Pancreas (tissue), 10 donors: ENCODE data around the gene AQP2. TPM values are rescaled to one million over a fixed set of nuclear protein-coding genes. Genes with fewer than 3 reads are reported as not detected.

Source experiments
- ATAC-seq, 4 donors: fragments of 200-7000 bp; cut with Tn5 transposase; one replicate each; pipeline versions ENCODE4 v1.8.0 to v1.9.1; 2020; ENCODE audit warnings: mild to moderate bottlenecking in 4 of 4, moderate library complexity in 4 of 4
- DNase-seq, 6 donors: peaks; one replicate each; pipeline ENCODE4 v3.0.0-alpha.2; 2020
- FAIRE-seq: peaks from 2 replicates; lab custom pipeline; 2012; peaks lifted over from hg19 to GRCh38; lab: Jason Lieb, UNC
- H3K27ac ChIP-seq, 4 donors: fragments of 200-600 bp; sonication (generic); 1 replicate in 3 of 4; 2 replicates in 1 of 4; pipeline versions ENCODE4 v1.5.0 to v1.8.0; 2020
- H3K27me3 ChIP-seq, 4 donors: fragments of 200-600 bp; one replicate each; pipeline ENCODE4 v1.8.0; 2021
- H3K36me3 ChIP-seq, 3 donors: fragments of 200-600 bp; sonication (generic) in 1 of 3; one replicate each; pipeline versions ENCODE4 v1.5.0 to v1.8.0; 2020 to 2021
- H3K4me1 ChIP-seq, 3 donors: fragments of 200-600 bp; one replicate each; pipeline ENCODE4 v1.8.0; 2021
- H3K4me3 ChIP-seq, 4 donors: fragments of 200-600 bp; sonication (generic) in 2 of 4; one replicate each; pipeline versions ENCODE4 v1.5.0 to v1.8.0; 2020 to 2021
- H3K9me3 ChIP-seq, 4 donors: fragments of 200-600 bp; one replicate each; pipeline ENCODE4 v1.8.0; 2021
- WGBS, 2 donors: extraction: QIAGEN DNeasy Blood & Tissue Kit; methylation state at CpG; one replicate each; pipeline ENCODE4 v1.1.7; 2013; 5-methylcytosine and 5-hydroxymethylcytosine counted together
- intact Hi-C, 3 donors: fragments of 100-400 bp; cut with DNase I; formaldehyde crosslinking; loops; one replicate each; pipeline versions ENCODE4 v1.11.1 to v1.14.2; 2022
- polyA plus RNA-seq, 2 donors: library from polyadenylated mRNA; stranded (reverse); fragments of 200-250 nt; gene quantifications; one replicate each; pipeline ENCODE4 v1.2.3, GENCODE V29; 2013
- total RNA-seq, 6 donors: library from RNA; stranded (reverse); fragmentation: NEBNext Ultra II Directional in 4 of 6; extraction: Animal tissue kit (Norgen Biotek cat#: 25700) in 4 of 6; gene quantifications; one replicate each; pipeline versions ENCODE4 v1.2.1 to v1.2.4, GENCODE V29; 2021 to 2023
- TF ChIP-seq, protein P1 (sequence below), 4 donors: fragments of 200-600 bp; sonication (generic) in 3 of 4; IDR thresholded peaks; one replicate each; pipeline versions ENCODE4 v1.5.0 to v1.8.0; 2021; ENCODE audit warnings: antibody characterized with exemption in 4 of 4
- donor health status: healthy with polysubstance abuse.
- donor health status: DM: no; HTN: no; CAD: no; lungs with moderate emphysema.
- donor health status: DM: no; HTN: no; CAD: no.
- donor health status: control.
- donor health status: control.
- donor health status: Bipolar disorder and iron deficiency.
- donor health status: DM: yes; HTN: yes; CAD: no.
- donor health status: DM: no; HTN: no; CAD: no.
- donor health status: DM: no; HTN: no; CAD: no.
- donor health status: DM: yes; HTN: yes; CAD: no.

AQP2 gene
- total and polyA plus RNA-seq, 8 donors = 0.06 to 0.31 (median 0.12) TPM; not detected in 5

GRCh38 chr12:49951411-49952240 is 1.1 kb downstream of the AQP2 start:
- Histone ChIP-seq H3K27ac (no peak overlapping the region), H3K4me1 (no peaks in the 10 kb centered on the region), H3K27me3 (no peaks in the 10 kb centered on the region), H3K4me3 (no peak overlapping the region), H3K9me3 (no peaks in the 10 kb centered on the region), H3K36me3 (no peaks in the 10 kb centered on the region)
- intact Hi-C loops = no loop called here
- WGBS, 2 donors = 78 to 86% methylated on average over 14 of the region's 14 CpGs
- FAIRE-seq = no peak
- no peak for DNase-seq
- ATAC-seq = no peak
- TF ChIP-seq, protein P1, sequence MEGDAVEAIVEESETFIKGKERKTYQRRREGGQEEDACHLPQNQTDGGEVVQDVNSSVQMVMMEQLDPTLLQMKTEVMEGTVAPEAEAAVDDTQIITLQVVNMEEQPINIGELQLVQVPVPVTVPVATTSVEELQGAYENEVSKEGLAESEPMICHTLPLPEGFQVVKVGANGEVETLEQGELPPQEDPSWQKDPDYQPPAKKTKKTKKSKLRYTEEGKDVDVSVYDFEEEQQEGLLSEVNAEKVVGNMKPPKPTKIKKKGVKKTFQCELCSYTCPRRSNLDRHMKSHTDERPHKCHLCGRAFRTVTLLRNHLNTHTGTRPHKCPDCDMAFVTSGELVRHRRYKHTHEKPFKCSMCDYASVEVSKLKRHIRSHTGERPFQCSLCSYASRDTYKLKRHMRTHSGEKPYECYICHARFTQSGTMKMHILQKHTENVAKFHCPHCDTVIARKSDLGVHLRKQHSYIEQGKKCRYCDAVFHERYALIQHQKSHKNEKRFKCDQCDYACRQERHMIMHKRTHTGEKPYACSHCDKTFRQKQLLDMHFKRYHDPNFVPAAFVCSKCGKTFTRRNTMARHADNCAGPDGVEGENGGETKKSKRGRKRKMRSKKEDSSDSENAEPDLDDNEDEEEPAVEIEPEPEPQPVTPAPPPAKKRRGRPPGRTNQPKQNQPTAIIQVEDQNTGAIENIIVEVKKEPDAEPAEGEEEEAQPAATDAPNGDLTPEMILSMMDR (IDR thresholded peaks at IDR 0.05) = no peak

DNA sequence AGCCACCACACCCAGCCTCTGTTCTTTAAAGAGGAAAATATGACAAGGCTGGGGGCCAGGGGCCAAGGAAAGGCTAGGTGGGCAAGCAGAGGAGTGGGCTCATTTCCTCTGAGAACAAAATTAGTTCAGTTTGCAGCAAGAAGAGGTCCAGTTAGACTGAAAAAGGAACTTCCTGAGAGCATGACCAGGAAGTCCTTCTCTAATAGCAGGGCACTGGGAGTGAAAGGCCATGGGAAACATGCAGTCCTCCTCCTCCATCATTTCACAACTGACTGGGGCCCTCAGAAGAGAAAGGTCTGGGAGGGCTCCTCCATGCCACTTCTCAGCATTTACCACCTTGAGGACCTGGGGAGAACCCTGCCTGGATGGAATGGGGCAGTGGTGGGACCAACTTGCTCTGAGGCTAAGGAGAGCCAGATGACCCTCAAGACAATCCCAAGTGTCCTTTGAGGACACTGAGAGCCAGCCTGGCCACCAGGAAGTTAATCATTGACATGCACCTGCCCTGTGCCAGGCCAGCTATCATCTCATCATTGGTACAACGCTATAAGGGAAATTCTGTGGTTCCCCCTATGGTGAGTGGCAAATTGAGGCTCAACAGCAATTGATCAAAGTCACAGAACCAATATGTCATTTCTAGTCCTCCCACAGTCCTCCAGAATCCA is 2.0 kb downstream of the AQP2 start:
- ATAC-seq = peak in 2 of 4 donors; percentile 51 to 60
- WGBS, 2 donors = 11 to 15% methylated on average over 1 of the region's 1 CpG
- Histone ChIP-seq H3K9me3 (no peaks in the 10 kb centered on the region), H3K27ac (no peak overlapping the region), H3K4me3 (no peak overlapping the region), H3K27me3 (no peaks in the 10 kb centered on the region), H3K4me1 (no peaks in the 10 kb centered on the region), H3K36me3 (no peaks in the 10 kb centered on the region)
- intact Hi-C loops = no loop called here
- peak in 2 of 6 donors; percentile 12 to 29 for DNase-seq
- TF ChIP-seq, protein P1 (IDR thresholded peaks at IDR 0.05) = no peak
- no peak for FAIRE-seq

GRCh38 chr12:49953151-49953550 is 2.6 kb downstream of the AQP2 start:
- H3K27ac ChIP-seq = no peak overlapping the region
- no peak overlapping the region for H3K4me3 ChIP-seq
- H3K4me1 ChIP-seq = no peaks in the 10 kb centered on the region
- H3K36me3 ChIP-seq = no peaks in the 10 kb centered on the region
- WGBS, 2 donors = 88 to 98% methylated on average over 4 of the region's 4 CpGs
- DNase-seq = peak in 2 of 6 donors; percentile 25 to 34
- TF ChIP-seq, protein P1 (IDR thresholded peaks at IDR 0.05) = no peak
- intact Hi-C loops = no loop called here
- no peaks in the 10 kb centered on the region for H3K27me3 ChIP-seq
- no peaks in the 10 kb centered on the region for H3K9me3 ChIP-seq
- ATAC-seq = peak in 1 of 4 donors; percentile 14
- FAIRE-seq = no peak

- no peak overlapping the region for H3K27ac ChIP-seq
- no peak overlapping the region for H3K4me3 ChIP-seq
- ATAC-seq (no peak), DNase-seq (peak in 2 of 6 donors; percentile 42), FAIRE-seq (no peak)
- no peaks in the 10 kb centered on the region for H3K4me1 ChIP-seq
- H3K36me3 ChIP-seq = no peaks in the 10 kb centered on the region
- TF ChIP-seq, protein P1 (IDR thresholded peaks at IDR 0.05) = no peak
- peaks cover 0 to 4% (median 0%) of the 10 kb centered on the region in 4 donors for H3K27me3 ChIP-seq
- intact Hi-C loops = no loop called here
- 73 to 79% methylated on average over 21 of the region's 21 CpGs for whole genome bisulfite sequencing, 2 donors
- H3K9me3 ChIP-seq = no peaks in the 10 kb centered on the region
Measured at GRCh38 chr12:49953961-49954846, 3.7 kb downstream of the AQP2 start.
